OCI-LY1 (cell line): Measurements from ENCODE around the gene ERCC1.

Experiments used
- CTCF ChIP-seq: fragments of 200-600 bp; sonication (generic), shearing (Covaris generic); IDR thresholded peaks from 2 replicates; pipeline ENCODE4 v1.5.1; 2017; ENCODE audit warnings: mild to moderate bottlenecking, antibody characterized with exemption, low read length, moderate library complexity, mixed read lengths
- EZH2 ChIP-seq: fragments of 200-600 bp; sonication (generic), shearing (Covaris generic); IDR thresholded peaks from 2 replicates; pipeline ENCODE4 v1.8.0; 2017; ENCODE audit warnings: borderline replicate concordance, mixed run types, mild to moderate bottlenecking, antibody characterized with exemption, low read length, moderate library complexity, mixed read lengths

GRCh38 chr19:45464852-45465441 lies 41.2 kb upstream of the ERCC1 start:
- no peak for TF ChIP-seq CTCF
- TF ChIP-seq EZH2, result no peak
